Articular chondrocyte of knee joint (primary cell): ENCODE data around the gene FADD. TPM values are rescaled to one million over a fixed set of nuclear protein-coding genes. Genes with fewer than 3 reads are reported as not detected.

Experiments
- total RNA-seq: library from RNA; depleted of rRNA; stranded (reverse); fragments of >200 nt; gene quantifications from 2 replicates; pipeline ENCODE4 v1.2.3, GENCODE V29; 2012

FADD gene, protein sequence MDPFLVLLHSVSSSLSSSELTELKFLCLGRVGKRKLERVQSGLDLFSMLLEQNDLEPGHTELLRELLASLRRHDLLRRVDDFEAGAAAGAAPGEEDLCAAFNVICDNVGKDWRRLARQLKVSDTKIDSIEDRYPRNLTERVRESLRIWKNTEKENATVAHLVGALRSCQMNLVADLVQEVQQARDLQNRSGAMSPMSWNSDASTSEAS
- 33.3 and 37.7 TPM in 2 replicates for total RNA-seq

DNA sequence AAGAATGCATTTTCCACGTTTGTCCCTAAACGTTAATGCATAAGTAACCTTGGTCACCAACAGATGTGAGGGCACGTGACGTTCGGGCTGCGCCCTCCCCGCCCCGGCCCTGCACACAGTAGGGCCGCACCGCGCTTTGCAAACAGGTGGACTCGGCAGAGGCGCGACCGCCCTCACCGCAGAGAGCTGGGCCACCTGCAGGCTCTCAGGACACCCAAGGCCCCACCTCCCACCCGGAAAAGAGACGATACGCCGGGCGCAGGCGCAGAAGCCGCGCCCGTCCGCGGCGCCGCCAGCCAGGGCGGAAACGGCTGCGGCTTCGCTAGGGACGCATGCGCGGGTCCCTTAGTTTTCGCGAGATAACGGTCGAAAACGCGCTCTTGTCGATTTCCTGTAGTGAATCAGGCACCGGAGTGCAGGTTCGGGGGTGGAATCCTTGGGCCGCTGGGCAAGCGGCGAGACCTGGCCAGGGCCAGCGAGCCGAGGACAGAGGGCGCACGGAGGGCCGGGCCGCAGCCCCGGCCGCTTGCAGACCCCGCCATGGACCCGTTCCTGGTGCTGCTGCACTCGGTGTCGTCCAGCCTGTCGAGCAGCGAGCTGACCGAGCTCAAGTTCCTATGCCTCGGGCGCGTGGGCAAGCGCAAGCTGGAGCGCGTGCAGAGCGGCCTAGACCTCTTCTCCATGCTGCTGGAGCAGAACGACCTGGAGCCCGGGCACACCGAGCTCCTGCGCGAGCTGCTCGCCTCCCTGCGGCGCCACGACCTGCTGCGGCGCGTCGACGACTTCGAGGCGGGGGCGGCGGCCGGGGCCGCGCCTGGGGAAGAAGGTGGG lies at the start of gene FADD:
Gene FADD (plus strand): TSS at position 377 of the 831 bp plus-strand sequence. CDS start 164 bp downstream, at position 541.

Other genes starting within 250 kb of the FADD start
- gene ANO1, start 125.0 kb upstream of the FADD start, total RNA-seq: 0.26 and 0.43 TPM in 2 replicates
- 64.2 and 74.7 TPM in 2 replicates for gene PPFIA1, start 67.4 kb downstream of the FADD start, total RNA-seq
- gene CTTN, start 195.2 kb downstream of the FADD start, total RNA-seq: 352 and 402 TPM in 2 replicates